22Rv1 (cell line): ENCODE data around the gene STRIP1.

Experiments used
- H3K27ac ChIP-seq: fragments of 450-650 bp; 2 replicates; pipeline ENCODE4 v1.5.1; 2017
- CTCF ChIP-seq: fragments of 450-650 bp; IDR thresholded peaks from 2 replicates; pipeline ENCODE4 v1.5.1; 2017; ENCODE audit warnings: mild to moderate bottlenecking
- ZFX ChIP-seq: fragments of 450-650 bp; IDR thresholded peaks from 2 replicates; pipeline ENCODE4 v1.6.1; 2017; ENCODE audit warnings: antibody characterized with exemption, borderline replicate concordance

Gene STRIP1

GRCh38 chr1:110060034-110060661 is 25.7 kb downstream of the STRIP1 start:
- H3K27ac ChIP-seq = no peak overlapping the region
- TF ChIP-seq CTCF = peak; percentile 94
- no peak for TF ChIP-seq ZFX

GRCh38 chr1:110060662-110061060 is 26.2 kb downstream of the STRIP1 start:
- no peak overlapping the region for H3K27ac ChIP-seq
- TF ChIP-seq CTCF (no peak), ZFX (no peak)

GRCh38 chr1:110061341-110061740 is 26.9 kb downstream of the STRIP1 start:
- TF ChIP-seq CTCF (no peak), ZFX (no peak)
- H3K27ac ChIP-seq = no peak overlapping the region

- no peak overlapping the region for H3K27ac ChIP-seq
- TF ChIP-seq ZFX = no peak
- no peak for TF ChIP-seq CTCF
Observed at GRCh38 chr1:110062612-110063011, 28.2 kb downstream of the STRIP1 start.

- no peak overlapping the region for H3K27ac ChIP-seq
- TF ChIP-seq CTCF = no peak
- no peak for TF ChIP-seq ZFX
Observed at GRCh38 chr1:110063781-110064180, 29.4 kb downstream of the STRIP1 start.

GRCh38 chr1:110064576-110065337 is 30.3 kb downstream of the STRIP1 start:
- TF ChIP-seq CTCF (no peak), ZFX (no peak)

GRCh38 chr1:110065841-110066240 is 31.4 kb downstream of the STRIP1 start:
- H3K27ac ChIP-seq = no peak overlapping the region
- TF ChIP-seq ZFX (no peak), CTCF (no peak)

More at GRCh38 chr1:110064576-110065337, 30.3 kb downstream of the STRIP1 start:
- H3K27ac ChIP-seq = no peak overlapping the region
